ENCODE results near the gene MGST2. TPM values are rescaled to one million over a fixed set of nuclear protein-coding genes. Genes with fewer than 3 reads are reported as not detected.
A peak's percentile ranks its signal among the peaks of the same experiment; 100 is the strongest.
"Not testable (repeated sequence)": the region's sequence is repeated elsewhere in the genome, so short reads cannot be mapped to it uniquely, and the experiment has no call there.

MGST2 gene
- total RNA-seq = 36.0 and 60.2 TPM in 2 replicates

DNA sequence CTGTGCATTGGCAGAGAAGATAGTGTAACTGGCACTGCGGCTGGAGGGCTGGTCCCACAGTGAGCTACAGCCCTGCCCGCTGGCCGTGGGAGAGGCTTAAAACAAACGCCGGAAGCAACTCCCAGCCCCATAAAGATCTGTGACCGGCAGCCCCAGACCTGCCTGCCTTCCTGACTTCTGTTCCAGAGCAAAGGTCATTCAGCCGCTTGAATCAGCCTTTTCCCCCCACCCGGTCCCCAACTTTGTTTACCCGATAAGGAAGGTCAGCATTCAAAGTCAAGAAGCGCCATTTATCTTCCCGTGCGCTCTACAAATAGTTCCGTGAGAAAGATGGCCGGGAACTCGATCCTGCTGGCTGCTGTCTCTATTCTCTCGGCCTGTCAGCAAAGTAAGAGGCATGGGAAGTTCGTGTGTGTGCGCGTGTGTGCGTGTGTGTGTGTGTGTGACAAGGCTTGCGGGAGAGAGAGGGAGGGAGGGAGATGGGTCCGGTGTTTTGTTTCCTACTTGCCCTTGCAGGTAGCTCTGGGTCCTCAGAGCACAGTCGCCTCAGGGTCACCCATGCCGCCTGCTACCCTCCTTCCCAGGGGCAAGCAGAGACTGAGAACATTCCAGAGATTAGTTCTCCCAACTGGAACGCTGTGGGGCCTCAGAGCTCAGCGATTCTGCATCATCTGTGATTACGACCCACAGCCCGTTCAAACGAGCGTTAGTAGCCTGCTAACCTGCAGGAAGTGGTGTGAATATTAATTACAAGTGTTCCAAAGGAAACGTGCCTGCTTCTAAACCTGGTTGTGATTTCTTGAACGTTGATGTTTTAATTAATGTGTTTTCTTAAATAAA, at the start of gene MGST2:
Gene MGST2, plus strand, starts transcription at position 130 of the 840 bp plus-strand sequence. Its CDS starts 201 bp downstream, at position 331.
- peak; percentile 84 for DNase-seq (ENCODE audit: low read depth, low spot score)

DNA sequence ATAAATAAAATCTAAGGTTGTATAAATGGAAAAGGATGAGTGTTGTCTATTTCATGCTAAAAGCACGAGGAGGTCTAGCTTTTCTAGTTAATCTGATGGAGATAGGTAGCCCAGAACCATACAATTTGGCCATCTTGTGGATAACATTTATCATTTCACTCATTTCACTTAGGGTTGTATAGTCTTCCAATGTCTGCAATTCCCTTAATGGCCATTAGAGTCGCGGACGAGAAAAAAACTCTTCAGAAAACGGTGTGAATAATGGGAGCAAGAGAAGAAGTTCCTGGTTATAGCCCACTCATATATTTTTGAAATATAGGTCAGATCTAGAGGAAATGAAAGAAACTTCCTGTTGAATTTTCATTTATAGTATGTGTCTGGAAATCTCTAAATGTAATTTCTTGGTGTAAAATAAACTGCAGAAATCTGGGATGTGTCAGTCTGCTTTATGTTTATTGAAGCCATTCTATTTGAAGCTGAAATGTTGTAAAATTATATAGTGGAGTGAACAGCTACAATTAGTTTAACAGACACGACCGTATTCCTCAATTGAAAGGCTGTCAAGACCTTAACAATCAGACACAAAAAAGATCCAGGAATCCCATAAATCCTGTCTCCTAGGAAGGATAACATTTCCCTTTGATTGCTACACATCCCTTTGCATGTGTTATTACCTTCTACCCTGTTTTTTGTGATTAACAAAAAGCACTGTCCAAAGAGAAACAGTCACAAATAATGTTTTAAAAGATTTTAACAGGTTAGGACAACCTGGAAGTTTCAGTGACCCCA, 47.7 kb upstream of the MGST2 start:
- DNase-seq (ENCODE audit: low read depth, low spot score) = no peak

- no peak for DNase-seq (ENCODE audit: low read depth, low spot score)
Measured at GRCh38 chr4:139619644-139620043, 46.0 kb upstream of the MGST2 start.

- DNase-seq (ENCODE audit: low read depth, low spot score) = no peak
Measured at GRCh38 chr4:139622901-139623381, 42.7 kb upstream of the MGST2 start.

DNA sequence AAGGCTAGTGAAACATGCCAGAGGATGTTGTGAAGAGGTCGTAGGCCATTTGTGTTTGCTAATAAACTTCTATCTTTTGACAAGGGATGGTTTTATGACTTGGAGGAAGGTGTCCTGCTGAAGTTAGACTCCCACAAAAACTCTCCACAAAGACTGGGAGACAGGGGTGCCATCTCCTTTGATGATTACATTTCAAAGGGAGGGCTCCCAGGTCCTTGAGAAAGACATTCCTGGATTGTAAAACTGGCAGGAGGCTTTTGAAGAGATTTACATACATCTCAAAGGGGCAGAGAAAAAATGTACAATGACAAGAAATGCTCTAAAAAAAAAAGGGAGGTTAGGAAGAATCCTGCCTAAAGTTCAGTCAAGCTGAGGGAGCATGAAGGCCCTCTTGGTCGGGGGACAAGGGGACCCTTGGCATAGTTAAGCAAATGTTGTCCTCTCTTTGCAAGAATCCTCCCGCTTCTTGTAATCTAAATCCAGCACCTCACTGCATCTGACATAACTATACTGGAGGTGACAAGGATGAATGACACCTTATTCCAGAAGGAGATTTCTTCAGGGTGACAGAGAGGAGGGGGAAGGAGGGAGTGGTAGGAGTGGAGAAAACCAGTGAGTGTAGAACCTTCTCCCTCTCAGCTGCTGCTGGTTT, 41.1 kb upstream of the MGST2 start:
- DNase-seq (ENCODE audit: low read depth, low spot score) = no peak

DNA sequence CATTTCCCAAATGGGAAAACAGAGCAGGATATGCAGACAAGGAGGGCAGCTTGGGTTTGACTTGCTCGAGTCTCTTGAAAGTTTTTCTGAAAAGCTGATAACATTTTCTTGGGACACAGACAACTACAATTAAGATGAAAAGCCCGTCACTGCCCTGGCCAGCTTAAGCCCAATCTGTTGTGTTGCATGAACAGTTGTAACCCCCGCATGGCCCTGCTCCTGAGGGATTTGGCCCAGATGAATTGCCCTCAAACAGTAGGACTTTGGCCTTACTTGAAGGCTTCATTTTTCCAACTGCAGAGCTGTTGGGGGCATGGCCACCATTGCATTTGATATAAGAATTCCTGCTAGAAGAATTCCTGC, 40.5 kb upstream of the MGST2 start:
- DNase-seq (ENCODE audit: low read depth, low spot score) = no peak

GRCh38 chr4:139625482-139625881, 40.1 kb upstream of the MGST2 start:
- DNase-seq (ENCODE audit: low read depth, low spot score) = no peak

DNA sequence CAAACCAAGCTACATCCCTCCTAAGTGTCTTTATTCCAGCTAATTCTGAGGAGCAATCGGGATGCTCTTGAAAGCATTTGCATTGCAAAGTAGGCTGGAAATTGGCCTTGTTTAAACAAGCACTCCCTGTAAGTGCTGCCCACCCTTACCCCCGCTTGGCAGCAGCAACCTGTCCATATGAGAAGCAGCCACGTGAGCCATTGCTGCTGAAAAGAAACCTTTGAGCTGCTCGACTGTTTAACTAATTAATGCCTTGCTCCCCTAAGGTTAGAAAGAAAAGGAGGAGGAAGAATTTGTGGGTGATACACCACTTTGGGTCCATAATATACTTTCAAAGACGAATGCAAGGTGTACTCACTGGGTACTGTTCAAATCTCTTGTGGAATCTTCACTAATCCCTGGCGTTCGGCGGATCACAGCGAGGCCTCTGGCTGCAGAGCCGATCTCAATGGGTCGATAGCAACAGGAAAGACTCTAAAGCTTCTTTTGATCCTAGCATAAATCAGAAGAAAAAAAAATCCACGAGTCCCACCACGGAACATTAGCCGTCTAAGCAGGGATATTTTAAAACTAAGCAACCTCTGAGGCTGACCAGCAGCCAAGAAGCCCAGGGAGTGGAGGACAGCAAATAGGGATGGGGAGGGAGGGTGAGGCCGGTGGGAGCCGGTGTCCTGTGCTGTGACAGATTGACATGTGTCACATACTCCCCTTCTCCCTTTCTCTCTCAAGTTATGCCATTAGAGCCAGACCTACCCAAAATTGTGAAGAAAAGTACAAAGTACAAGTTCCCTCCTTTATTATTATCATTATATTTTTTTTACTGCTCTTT, 37.2 kb upstream of the MGST2 start:
- DNase-seq (ENCODE audit: low read depth, low spot score) = no peak

DNA sequence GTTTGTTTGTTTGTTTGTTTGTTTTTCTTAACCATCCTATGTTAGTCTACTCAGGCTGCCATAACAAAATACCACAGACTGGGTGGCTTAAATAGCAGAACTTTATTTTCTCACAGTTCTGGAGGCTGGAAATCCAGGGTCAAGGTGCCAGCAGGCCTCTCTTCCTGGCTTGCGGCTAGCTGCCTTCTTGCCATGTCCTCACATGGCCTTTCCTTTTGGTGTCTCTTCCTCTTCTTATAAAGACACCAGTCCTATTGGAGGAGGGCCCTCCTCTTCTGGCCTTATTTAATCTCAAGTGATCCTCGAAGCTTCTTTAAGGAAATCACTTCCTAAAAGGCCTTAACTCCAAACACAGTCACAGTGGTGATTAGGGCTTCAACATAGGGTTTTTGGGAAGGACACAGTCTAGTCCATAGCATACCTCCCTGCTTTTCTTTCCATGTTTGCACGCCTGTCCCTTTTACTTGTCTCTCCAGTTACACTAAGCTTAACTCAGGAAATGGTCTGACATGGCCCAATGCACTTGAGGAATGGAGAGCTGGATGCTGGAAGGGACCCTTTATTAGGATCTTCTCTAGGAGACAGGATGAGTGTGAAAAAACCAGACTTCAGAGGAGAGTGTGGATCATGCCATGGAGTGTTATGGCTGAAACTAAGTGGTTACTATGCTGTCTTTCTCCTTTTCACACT, 36.0 kb upstream of the MGST2 start:
- no peak for DNase-seq (ENCODE audit: low read depth, low spot score)

DNA sequence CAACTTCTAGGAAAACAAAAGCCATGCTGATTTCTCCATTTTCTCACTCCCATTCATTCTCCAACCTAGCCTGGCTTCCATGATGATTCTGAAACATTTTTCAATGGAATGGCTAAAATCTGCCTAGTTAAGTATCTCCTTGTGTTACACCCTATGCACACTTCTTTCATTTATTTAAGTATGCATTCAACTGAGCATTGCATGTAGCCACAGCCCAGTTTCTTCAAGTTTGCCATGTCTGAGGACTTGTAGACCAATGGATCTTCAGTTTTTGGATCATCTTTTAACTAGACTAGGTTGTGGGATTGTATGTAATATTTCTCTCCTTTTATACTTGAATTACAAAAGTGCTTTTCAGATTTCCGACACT, 35.5 kb upstream of the MGST2 start:
- DNase-seq (ENCODE audit: low read depth, low spot score) = no peak

DNA sequence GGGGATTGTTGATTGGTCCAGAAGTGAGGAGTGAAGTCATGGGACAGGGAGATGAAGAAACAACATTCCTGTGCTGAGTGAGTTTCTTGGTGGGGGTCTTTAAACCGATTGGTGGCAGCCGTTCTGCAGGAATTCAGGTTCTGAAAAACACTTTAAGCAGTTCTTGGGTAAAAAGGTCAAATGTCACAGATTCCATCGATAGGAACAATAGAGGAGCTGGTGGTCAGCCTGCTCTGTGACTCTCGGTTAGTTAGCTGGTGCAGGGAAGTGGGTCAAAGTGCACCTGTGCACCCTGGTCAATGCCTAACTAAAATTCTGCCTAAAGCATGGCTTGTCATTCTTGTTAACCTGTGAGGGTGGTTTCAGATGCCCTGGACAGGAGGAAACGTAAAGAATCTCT, 34.6 kb upstream of the MGST2 start:
- DNase-seq (ENCODE audit: low read depth, low spot score) = no peak

DNA sequence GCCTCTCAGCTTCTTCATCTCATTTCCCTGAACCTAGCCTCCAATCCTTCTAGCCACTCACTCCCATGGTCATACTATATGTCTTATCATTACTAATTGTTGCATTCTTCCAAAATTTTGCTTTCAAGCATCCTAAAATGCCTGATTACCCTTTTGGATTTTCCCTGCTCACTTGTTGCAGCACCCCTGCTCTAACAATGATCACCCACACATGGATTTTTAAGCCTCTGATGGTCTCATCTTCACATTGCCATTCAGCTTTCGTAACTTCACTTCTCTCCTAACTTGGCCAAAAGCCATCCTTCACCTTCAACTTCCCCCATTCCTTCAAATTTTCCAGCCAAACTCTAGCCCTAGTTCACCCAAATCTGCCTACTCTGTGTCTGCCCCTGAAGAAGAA, 33.8 kb upstream of the MGST2 start:
- DNase-seq (ENCODE audit: low read depth, low spot score) = no peak

GRCh38 chr4:139632739-139633138, 32.9 kb upstream of the MGST2 start:
- not testable (repeated sequence) for DNase-seq (ENCODE audit: low read depth, low spot score)

DNA sequence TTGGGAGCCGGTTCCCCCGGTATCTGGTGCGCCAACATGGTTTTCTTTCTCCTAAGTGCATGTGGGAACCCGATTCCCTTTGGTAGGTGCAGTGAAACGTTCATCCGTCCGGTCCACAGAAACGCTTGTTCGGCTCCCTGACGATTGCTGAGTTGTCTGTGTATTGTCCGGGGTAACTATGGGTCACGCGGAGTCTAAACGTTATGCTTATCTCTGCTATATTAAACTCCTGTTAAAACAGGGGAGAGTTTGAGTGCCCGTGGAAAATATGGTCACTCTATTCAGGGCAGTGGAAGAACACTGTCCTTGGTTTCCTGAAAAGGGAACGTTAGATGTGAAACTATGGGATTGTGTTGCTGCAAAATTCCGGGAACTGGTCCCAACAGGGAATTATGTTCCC, 32.4 kb upstream of the MGST2 start:
- no peak for DNase-seq (ENCODE audit: low read depth, low spot score)

DNA sequence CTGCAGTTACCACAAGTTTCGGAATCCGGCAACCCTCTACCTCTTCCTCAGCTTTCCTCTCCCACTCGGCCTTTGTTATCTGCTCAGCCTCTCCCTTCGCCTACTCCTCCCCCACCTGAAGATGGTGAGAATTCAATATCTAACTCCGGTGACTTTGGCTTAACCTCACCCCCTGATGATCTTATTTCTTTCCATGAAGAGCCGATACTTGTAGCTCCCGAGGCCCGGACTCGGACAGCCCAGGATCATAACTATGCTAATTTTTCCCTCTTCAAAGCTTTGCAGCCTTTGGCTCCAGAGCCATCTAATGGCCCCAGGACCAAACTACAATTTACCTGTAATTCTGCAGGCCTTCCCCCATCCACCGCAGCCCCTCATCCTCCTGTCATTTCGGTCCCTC, 32.0 kb upstream of the MGST2 start:
- DNase-seq (ENCODE audit: low read depth, low spot score) = no peak

DNA sequence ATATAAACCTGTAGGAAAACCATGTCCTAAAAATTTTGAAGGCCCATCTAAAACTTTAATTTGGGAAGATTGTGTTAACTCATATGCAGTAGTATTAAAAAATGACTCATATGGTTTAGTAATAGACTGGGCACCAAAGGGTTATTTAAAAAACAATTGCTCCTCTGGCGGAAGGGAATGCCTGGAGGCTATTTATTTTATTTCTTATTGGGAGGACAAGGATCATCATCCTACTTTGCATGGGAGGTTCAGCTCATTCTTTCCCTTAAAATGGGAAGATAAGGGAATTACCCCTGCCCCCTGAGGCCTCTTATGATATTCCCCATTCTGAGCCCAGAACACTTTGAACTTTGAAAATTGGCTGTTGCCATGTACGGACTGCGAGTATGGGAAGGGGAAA, 29.7 kb upstream of the MGST2 start:
- no peak for DNase-seq (ENCODE audit: low read depth, low spot score)

GRCh38 chr4:139638306-139638705, 27.3 kb upstream of the MGST2 start:
- DNase-seq (ENCODE audit: low read depth, low spot score) = not testable (repeated sequence)

DNA sequence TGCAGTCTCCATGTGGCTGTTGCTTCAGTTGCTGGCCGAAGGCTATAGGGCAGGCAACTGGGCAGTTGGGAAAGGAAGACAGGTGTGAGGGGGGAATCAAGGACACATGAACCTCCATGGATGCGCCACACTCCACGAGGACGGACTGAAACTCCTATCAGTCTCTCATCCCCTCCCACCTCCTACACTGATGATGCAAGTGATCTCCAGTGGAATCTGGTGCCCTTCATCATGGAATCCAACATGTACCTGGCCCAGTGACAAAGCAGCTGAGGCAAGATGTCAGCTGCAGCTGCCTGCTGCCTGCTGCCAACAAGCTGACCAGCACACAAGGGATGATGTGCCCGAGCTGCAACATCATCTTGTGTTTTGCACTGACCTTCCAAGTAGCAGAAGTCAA, 26.0 kb upstream of the MGST2 start:
- DNase-seq (ENCODE audit: low read depth, low spot score) = no peak

DNA sequence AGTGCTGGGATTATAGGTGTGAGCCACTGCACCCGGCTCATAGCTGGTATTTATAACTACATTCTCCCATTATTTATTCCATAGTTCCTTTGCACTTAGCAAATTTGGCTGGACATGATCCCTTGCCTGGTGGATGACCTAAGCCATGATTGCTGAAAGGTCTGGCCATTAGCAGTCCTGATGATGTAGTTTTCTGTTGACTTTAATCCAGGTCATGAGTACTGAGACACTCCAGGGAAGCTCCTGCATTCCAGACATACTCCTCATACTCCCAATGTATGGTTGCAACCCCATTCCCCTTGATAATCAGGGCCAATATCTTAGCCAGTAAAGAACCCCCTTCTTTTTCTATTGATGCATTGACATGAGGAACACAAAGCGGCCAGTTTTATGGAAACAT, 24.4 kb upstream of the MGST2 start:
- no peak for DNase-seq (ENCODE audit: low read depth, low spot score)

DNA sequence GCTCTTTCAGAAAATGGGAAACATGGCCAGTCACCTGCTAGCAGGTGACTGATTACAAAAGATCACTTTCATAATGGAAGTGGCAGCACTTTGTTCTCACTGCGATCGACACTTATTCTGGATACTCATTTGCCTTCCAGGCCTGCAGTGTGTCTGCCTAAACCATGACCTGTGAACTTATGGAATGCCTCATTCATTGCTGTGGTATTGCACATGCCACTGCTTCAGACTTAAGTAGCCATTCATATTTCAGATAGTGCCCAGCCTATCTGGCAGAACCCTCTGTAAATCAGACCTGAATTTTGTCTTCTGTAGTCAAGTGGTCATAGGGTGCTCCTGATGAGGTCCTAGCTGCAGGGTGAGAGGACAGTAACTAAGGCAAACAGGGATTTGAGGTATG, 23.3 kb upstream of the MGST2 start:
- DNase-seq (ENCODE audit: low read depth, low spot score) = no peak
